Activated CD8-positive, alpha-beta T cell treated with anti-CD3 and anti-CD28 coated beads for 36 hours (primary cell): ENCODE data around the gene BLOC1S5. TPM values are rescaled to one million over a fixed set of nuclear protein-coding genes. Genes with fewer than 3 reads are reported as not detected.

Experiments used
- ATAC-seq: fragments of 200-7000 bp; cut with Tn5 transposase; one replicate; pipeline ENCODE4 v1.10.0; 2021; ENCODE audit warnings: mild to moderate bottlenecking, moderate library complexity
- CTCF ChIA-PET: fragments of 350-600 bp; sonication (Branson Sonifier 250); formaldehyde crosslinking; loops from one replicate; lab custom pipeline; 2021; ENCODE audit warnings: antibody characterized with exemption; lab: Charles Lee
- POLR2A ChIA-PET: fragments of 350-600 bp; sonication (Branson Sonifier 250); formaldehyde crosslinking; loops from one replicate; lab custom pipeline; 2021; ENCODE audit warnings: antibody characterized with exemption; lab: Charles Lee
- DNase-seq: peaks from one replicate; pipeline ENCODE4 v3.0.0-alpha.2; 2020
- H3K27ac Mint-ChIP-seq: one replicate; pipeline ENCODE4 v1.8.0; 2021; ENCODE audit warnings: mild to moderate bottlenecking, mixed read lengths
- H3K27me3 Mint-ChIP-seq: one replicate; pipeline ENCODE4 v1.8.0; 2021; ENCODE audit warnings: mixed read lengths
- H3K36me3 Mint-ChIP-seq: one replicate; pipeline ENCODE4 v1.8.0; 2021; ENCODE audit warnings: low read depth, mixed read lengths
- H3K4me1 Mint-ChIP-seq: one replicate; pipeline ENCODE4 v1.8.0; 2021; ENCODE audit warnings: low read depth, mixed read lengths
- H3K4me3 Mint-ChIP-seq: one replicate; pipeline ENCODE4 v1.8.0; 2021; ENCODE audit warnings: mild to moderate bottlenecking, moderate library complexity, mixed read lengths
- H3K9me3 Mint-ChIP-seq: one replicate; pipeline ENCODE4 v1.8.0; 2021; ENCODE audit warnings: mixed read lengths
- intact Hi-C: fragments of 100-400 bp; cut with micrococcal nuclease; formaldehyde crosslinking; loops from one replicate; pipeline ENCODE4 v1.10.0; 2022
- total RNA-seq, 2 experiments: library from RNA; stranded (reverse); gene quantifications; one replicate each; pipeline ENCODE4 v1.2.3, GENCODE V29; 2021
- TF ChIP-seq, protein P1 (sequence below): fragments of 200-600 bp; IDR thresholded peaks from one replicate; pipeline ENCODE4 v1.8.0; 2022; ENCODE audit warnings: antibody characterized with exemption, mild to moderate bottlenecking

The BLOC1S5 gene
- total RNA-seq, 2 experiments from 2014 or later = 23.7 to 26.2 TPM

DNA sequence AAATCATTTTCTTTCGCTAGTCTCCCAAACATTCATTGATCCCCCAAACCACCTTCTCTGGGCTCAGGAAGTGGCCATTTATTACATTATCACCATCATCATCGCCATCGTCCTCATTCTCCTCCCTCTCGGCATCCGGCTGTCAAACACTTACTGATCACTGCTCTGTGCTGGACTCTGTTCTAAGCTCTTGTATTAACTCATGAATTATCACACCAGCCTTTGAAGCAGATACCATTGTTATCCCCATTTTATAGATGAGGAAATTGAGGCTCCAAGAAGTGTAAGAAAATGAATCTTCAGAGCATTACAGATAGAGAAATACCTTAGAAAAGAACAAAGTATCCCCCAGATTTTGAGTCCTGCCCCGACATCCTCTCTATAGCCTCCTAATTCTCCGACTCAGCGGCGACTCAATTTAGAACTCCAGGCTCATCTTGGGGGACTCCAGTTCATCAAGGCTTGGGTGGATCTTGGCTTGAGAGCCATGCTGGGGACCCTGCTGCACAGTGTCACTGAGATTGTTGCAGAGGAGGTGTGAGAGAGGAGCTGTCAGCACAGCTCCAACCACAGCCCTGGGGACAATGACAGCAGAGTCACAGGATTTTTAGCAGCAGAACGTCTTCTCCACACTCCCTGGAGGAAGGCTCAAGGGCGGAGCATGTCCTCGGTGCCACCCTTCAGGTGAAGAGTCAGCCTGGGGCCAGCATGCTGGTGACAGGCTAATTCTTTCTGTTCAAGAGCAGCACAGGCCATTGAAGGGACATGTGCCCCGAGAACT lies 44.8 kb upstream of the BLOC1S5 start:
- DNase-seq (no peak), ATAC-seq (no peak)
- Mint-ChIP-seq H3K4me3 (no peak overlapping the region), H3K27me3 (peaks cover 28% of the 10 kb centered on the region), H3K9me3 (no peaks in the 10 kb centered on the region), H3K36me3 (no peaks in the 10 kb centered on the region), H3K4me1 (no peaks in the 10 kb centered on the region), H3K27ac (no peak overlapping the region)
- TF ChIP-seq, protein P1, sequence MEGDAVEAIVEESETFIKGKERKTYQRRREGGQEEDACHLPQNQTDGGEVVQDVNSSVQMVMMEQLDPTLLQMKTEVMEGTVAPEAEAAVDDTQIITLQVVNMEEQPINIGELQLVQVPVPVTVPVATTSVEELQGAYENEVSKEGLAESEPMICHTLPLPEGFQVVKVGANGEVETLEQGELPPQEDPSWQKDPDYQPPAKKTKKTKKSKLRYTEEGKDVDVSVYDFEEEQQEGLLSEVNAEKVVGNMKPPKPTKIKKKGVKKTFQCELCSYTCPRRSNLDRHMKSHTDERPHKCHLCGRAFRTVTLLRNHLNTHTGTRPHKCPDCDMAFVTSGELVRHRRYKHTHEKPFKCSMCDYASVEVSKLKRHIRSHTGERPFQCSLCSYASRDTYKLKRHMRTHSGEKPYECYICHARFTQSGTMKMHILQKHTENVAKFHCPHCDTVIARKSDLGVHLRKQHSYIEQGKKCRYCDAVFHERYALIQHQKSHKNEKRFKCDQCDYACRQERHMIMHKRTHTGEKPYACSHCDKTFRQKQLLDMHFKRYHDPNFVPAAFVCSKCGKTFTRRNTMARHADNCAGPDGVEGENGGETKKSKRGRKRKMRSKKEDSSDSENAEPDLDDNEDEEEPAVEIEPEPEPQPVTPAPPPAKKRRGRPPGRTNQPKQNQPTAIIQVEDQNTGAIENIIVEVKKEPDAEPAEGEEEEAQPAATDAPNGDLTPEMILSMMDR = no peak
- intact Hi-C loops = loop anchor here (10.0 kb wide), 1 partner anchor 326 kb away; the partner anchor contains the start of gene SLC35B3
- POLR2A ChIA-PET = no interaction called here
- CTCF ChIA-PET = no interaction called here

DNA sequence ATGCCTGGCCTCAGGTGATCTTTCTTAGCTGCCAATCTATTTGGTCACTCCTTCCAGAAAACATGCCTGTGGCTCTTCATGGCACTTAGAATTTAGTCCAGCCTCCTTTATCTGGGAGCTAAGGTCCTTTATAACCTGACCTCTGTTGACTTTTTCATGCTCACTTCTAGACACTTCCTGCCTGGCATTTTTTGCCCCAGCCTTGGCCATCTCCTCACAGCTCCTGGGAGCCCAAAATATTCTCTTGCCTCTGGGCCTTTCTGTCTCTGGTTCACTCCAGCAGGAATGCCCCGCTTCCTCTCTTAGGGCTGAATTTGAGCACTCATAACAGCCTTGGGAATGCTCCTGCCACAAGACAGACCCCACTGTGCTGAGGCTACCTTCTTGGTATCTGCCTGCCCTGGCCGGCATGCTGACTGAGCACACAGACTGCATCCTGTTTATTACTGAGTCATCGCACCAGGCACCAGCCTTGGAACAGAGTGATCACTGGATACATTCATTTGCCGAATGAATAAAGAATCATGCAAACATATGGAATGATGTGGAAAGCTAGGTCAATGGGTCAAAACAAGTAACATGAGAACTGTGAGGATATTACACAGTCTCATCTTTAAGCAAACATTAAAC lies 44.0 kb upstream of the BLOC1S5 start:
- ATAC-seq (no peak), DNase-seq (no peak)
- peaks cover 28% of the 10 kb centered on the region for H3K27me3 Mint-ChIP-seq
- no peaks in the 10 kb centered on the region for H3K36me3 Mint-ChIP-seq
- ChIA-PET POLR2A (no interaction called here), CTCF (no interaction called here)
- intact Hi-C loops = loop anchor here (10.0 kb wide), 1 partner anchor 327 kb away; the partner anchor contains the start of gene SLC35B3
- H3K4me1 Mint-ChIP-seq = peaks cover under 1% of the 10 kb centered on the region
- H3K4me3 Mint-ChIP-seq = no peak overlapping the region
- no peaks in the 10 kb centered on the region for H3K9me3 Mint-ChIP-seq
- TF ChIP-seq, protein P1 = no peak
- H3K27ac Mint-ChIP-seq = no peak overlapping the region

DNA sequence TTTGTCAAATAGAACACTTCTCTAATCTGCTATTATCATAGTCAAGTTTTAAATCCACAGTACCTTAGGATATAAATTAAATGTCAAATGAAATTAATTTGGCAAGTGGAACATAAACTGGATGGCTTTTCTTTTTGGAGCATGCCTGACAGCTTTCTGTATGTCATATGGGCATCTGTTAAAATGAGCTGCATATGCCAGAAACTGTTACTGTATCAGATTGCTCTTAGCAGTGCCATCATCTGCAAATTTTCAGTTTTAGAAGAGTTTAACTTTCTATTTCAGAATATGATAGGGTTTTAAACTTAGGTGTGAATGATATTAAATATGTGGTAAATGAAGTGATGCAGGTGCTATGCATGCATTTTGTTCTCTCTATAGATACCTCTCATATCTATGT lies 41.6 kb upstream of the BLOC1S5 start:
- no peak for ATAC-seq
- peaks cover 13% of the 10 kb centered on the region for H3K4me1 Mint-ChIP-seq
- TF ChIP-seq, protein P1 = no peak
- H3K27ac Mint-ChIP-seq = no peak overlapping the region
- H3K36me3 Mint-ChIP-seq = peaks cover 7% of the 10 kb centered on the region
- intact Hi-C loops = loop anchor here (10.0 kb wide), 1 partner anchor 329 kb away; the partner anchor contains the start of gene SLC35B3
- no peak for DNase-seq
- no peak overlapping the region for H3K4me3 Mint-ChIP-seq
- H3K9me3 Mint-ChIP-seq = no peaks in the 10 kb centered on the region
- H3K27me3 Mint-ChIP-seq = peaks cover 28% of the 10 kb centered on the region
- ChIA-PET POLR2A (no interaction called here), CTCF (no interaction called here)

DNA sequence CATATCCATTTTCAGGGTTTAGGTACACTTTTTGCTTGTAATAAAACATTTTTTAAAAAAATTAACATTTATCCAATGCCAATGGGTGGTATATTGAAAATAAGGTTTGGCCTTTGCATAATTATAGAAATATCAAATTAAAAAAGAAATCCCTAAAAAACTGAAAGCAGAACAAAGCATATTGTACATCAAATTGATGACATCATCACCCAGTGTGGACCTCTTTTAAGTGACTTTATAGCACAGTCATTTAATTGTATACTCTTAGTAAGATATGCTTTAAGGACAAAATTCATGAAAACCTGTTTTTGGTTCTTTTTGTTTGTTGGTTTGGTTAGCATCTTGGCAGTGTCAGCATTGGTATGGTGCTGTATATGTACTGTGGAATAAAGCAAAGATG lies 39.5 kb upstream of the BLOC1S5 start:
- intact Hi-C loops = loop anchor here (5.0 to 10.0 kb wide), 2 partner anchors 41 to 331 kb away; partner anchors contain the start of genes BLOC1S5 and SLC35B3
- Mint-ChIP-seq H3K36me3 (peaks cover 19% of the 10 kb centered on the region), H3K9me3 (no peaks in the 10 kb centered on the region), H3K4me3 (no peak overlapping the region), H3K4me1 (peaks cover 26% of the 10 kb centered on the region), H3K27me3 (peaks cover 26% of the 10 kb centered on the region), H3K27ac (no peak overlapping the region)
- POLR2A ChIA-PET = no interaction called here
- TF ChIP-seq, protein P1 = no peak
- no peak for DNase-seq
- CTCF ChIA-PET = no interaction called here
- no peak for ATAC-seq
